ENCODE results near the gene AKR1C4. TPM values are rescaled to one million over a fixed set of nuclear protein-coding genes. Genes with fewer than 3 reads are reported as not detected.

Gene AKR1C4
- total RNA-seq, 1 donor: not detected

DNA sequence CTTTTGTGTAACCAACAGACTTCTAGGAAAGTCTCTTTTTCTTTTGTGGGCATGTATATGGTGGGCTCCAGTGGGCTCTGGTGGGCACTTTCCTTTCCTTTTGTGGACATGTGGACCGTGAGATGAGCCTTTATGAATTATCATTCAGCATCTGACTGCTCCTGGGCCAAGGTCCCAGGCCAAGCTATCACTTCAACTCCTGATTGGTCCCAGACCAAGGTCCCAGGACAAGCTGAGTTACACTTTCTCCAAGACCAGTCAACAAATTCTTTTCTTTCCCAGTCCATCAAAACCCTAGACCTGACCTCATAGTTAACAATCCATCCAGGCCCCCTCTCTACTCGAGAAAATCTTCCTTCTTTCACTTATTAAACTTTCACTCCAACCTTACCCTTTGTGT lies 12.7 kb upstream of the AKR1C4 start:
- no peak overlapping the region for H3K4me3 ChIP-seq (ENCODE audit: low read depth, low read length)
- DNase-seq (ENCODE audit: low read depth): no peak
- TF ChIP-seq, protein P1, sequence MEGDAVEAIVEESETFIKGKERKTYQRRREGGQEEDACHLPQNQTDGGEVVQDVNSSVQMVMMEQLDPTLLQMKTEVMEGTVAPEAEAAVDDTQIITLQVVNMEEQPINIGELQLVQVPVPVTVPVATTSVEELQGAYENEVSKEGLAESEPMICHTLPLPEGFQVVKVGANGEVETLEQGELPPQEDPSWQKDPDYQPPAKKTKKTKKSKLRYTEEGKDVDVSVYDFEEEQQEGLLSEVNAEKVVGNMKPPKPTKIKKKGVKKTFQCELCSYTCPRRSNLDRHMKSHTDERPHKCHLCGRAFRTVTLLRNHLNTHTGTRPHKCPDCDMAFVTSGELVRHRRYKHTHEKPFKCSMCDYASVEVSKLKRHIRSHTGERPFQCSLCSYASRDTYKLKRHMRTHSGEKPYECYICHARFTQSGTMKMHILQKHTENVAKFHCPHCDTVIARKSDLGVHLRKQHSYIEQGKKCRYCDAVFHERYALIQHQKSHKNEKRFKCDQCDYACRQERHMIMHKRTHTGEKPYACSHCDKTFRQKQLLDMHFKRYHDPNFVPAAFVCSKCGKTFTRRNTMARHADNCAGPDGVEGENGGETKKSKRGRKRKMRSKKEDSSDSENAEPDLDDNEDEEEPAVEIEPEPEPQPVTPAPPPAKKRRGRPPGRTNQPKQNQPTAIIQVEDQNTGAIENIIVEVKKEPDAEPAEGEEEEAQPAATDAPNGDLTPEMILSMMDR (IDR thresholded peaks at IDR 0.05; ENCODE audit: insufficient read depth, low read depth, low read length): no peak

DNA sequence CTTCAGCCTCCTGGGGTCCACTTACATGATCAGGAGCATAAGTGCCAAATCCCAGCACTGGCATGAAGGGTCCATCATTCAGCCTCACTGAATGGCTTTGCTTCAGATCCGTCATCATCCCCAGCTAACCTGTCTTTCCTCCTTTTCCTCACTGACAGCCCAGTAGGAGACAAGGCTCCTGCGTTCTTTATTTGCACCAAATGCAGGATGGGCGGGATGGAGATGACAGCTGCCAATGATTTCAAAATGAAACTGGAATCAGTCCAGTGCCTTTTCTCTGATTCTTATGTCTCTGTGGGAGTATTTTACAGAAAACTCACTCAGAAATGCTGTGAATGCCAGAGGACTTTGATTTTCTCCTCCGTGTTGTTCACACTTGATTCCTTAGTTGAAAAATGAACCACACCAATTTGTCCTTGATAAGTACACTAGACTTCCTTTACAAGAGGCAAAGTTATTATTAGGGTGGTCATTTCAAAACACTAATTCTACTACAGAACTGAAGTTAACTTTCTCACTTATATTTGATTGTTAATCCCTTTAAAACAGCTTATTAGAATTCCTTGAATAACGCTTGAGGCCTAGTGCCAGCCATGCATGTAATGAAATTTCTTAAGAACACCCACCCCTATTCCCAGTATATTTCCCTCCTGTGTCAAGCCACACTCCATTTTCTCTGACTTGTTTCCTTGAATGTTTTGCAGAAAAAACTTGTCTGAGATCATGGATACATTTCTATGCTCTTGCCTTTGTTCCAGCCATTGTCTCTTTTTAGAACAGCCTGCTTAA lies 11.5 kb upstream of the AKR1C4 start, which contains the start of gene AKR1C8:
AKR1C8 (minus strand) TSS at position 164 of the 789 bp plus-strand sequence; CDS start at position 118, 46 bp downstream.
- no peak for DNase-seq (ENCODE audit: low read depth)
- TF ChIP-seq, protein P1 (IDR thresholded peaks at IDR 0.05; ENCODE audit: insufficient read depth, low read depth, low read length): no peak
- H3K4me3 ChIP-seq (ENCODE audit: low read depth, low read length): no peak within 1 kb of the TSS

DNA sequence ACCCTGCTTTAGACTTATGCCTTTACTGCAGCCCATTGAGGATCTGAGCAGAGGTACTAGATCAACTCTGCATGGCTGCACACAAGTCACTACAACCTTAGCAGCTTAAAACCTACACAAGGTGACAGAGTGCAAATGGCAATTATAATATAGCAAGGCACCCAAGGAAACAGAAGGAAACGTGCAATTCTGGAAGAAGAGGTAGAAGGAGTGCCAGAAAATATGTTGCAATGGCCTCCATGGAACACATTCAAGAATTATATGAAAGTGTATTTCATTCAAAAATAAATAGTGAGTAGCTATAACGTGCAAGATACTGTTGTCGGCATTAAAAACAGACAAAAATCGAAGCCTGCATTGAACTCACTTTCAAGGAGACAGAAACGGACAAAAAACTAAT lies 8.8 kb upstream of the AKR1C4 start:
- no peak for DNase-seq (ENCODE audit: low read depth)

DNA sequence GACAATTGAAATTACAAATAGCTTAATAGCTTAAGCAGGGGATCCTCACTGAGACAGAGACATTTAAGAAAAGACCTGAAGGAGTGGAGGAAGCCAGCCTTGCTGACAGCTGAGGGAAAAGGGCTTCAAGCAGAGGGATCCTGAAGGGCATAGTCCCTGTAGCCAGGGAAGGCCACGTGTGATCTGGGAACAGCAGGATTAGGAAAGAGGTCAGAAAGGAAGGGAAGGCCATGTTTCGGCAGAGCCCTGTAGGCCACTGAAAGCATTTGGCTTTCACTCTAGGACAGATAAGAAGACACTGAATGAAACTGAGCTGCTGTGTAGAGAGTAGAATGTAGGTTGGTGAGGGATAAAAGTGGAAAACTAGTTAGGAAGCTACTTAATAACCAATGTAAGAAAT lies 8.3 kb upstream of the AKR1C4 start:
- no peak for DNase-seq (ENCODE audit: low read depth)
- H3K4me3 ChIP-seq (ENCODE audit: low read depth, low read length): no peak overlapping the region
- TF ChIP-seq, protein P1 (IDR thresholded peaks at IDR 0.05; ENCODE audit: insufficient read depth, low read depth, low read length): no peak

More for the DNA sequence above, 8.8 kb upstream of the AKR1C4 start:
- no peak overlapping the region for H3K4me3 ChIP-seq (ENCODE audit: low read depth, low read length)
- TF ChIP-seq, protein P1 (IDR thresholded peaks at IDR 0.05; ENCODE audit: insufficient read depth, low read depth, low read length): no peak

DNA sequence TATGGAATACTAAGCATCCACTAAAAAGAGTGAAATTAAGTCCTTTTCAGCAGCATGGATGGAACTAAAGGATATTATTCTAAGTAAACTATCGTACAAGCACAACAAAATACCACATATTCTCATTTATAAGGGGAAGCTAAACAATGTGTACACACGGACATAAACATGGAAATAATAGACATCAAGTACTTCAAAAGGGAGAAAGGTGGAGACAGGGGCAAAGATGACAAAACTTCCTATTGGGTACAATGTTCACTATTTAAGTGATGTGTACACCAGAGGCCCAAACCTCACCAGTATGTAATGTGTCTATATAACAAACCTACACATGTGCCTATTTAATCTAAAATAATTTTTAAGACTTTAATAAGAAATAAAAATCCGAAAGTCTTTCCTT lies 2.2 kb upstream of the AKR1C4 start:
- no peak for DNase-seq (ENCODE audit: low read depth)
- TF ChIP-seq, protein P1 (IDR thresholded peaks at IDR 0.05; ENCODE audit: insufficient read depth, low read depth, low read length): no peak
- no peak overlapping the region for H3K4me3 ChIP-seq (ENCODE audit: low read depth, low read length)

DNA sequence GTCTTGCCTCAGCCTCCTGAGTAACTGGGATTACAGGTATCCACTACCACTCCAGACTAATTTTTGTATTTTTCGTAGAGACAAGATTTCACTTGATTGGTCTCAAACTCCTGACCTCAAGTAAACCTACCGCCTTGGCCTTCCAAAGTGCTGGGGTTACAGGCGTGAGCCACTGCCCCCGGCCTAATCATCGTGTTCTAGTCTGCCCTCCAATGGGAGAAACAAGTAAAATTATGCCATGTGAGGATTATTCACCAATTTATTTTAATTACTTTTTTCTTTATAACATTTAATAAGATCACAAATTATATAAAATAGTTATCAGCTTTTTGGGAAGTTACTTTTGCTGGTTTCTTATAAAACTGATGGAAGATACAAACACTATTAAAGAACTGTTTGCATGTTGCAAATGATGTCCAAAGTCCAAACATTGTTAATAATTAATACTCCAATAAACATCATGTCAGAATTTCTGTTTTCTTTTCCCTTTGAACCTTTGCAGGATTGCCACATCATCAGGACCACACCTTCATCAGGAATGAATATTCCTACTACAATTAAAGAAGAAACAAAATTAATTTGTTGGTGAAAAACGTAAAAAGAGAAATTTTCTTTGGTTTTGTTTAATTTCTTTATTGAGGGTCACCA lies 786 bp upstream of the AKR1C4 start:
- TF ChIP-seq, protein P1 (IDR thresholded peaks at IDR 0.05; ENCODE audit: insufficient read depth, low read depth, low read length): no peak
- no peak for DNase-seq (ENCODE audit: low read depth)
- H3K4me3 ChIP-seq (ENCODE audit: low read depth, low read length): no peak overlapping the region

Measured in fibroblast of villous mesenchyme (primary cell).